ENCODE measurements around the gene SFMBT2.

Gene SFMBT2

DNA sequence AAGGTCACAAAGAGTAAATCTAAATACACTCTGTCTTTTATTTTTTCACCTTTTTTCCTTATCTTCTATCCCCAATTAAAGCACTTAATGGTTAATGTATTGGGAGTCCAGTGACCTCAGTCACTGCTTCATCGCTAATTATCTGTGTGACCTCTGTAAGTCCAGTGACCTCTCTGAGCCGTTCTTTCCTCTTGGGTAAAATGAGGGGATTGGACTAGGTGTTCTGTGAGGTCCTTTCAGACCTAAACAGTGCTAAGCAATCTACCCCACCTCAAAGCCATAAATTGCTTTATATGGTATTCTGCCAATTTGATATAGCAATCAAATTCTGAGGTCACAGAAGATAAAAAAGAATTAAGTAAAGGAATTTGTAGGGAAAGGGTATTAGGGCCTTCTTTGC is 3.9 kb upstream of the SFMBT2 start:
- H3K4me3 ChIP-seq (replicated peaks; ENCODE audit: low read depth, low read length): no peak overlapping the region
- no peaks in the 10 kb centered on the region; the same call in none of the 2 replicates for H3K27me3 ChIP-seq (replicated peaks; ENCODE audit: control insufficient read depth, insufficient read depth, low read length)

DNA sequence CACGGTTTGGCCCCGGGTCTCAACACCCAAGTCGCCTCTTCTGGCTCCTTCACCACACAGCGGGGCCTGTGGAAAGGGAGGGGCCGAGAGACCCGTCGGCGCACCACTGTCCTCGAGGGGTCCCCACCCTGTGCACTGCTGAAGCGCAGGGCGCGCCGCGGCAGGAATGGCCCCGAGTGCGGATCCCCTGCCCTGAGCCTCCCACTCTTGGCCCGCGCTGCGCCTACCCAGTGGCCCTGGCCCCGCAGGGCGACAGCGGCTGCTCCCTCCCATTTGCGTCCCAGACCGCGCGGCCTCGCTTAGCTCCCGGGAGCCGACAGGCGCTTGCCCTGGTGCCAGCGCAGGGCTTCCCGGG is 2.1 kb upstream of the SFMBT2 start:
- H3K4me3 ChIP-seq (replicated peaks; ENCODE audit: low read depth, low read length): no peak overlapping the region
- no peak for DNase-seq (ENCODE audit: extremely low read depth, insufficient read length)
- H3K27me3 ChIP-seq (replicated peaks; ENCODE audit: control insufficient read depth, insufficient read depth, low read length): no peaks in the 10 kb centered on the region; the same call in none of the 2 replicates

More for the DNA sequence above, 3.9 kb upstream of the SFMBT2 start:
- no peaks in the 10 kb centered on the region for H3K36me3 ChIP-seq (ENCODE audit: control insufficient read depth, insufficient read depth, low read length)
- TF ChIP-seq, protein P1, sequence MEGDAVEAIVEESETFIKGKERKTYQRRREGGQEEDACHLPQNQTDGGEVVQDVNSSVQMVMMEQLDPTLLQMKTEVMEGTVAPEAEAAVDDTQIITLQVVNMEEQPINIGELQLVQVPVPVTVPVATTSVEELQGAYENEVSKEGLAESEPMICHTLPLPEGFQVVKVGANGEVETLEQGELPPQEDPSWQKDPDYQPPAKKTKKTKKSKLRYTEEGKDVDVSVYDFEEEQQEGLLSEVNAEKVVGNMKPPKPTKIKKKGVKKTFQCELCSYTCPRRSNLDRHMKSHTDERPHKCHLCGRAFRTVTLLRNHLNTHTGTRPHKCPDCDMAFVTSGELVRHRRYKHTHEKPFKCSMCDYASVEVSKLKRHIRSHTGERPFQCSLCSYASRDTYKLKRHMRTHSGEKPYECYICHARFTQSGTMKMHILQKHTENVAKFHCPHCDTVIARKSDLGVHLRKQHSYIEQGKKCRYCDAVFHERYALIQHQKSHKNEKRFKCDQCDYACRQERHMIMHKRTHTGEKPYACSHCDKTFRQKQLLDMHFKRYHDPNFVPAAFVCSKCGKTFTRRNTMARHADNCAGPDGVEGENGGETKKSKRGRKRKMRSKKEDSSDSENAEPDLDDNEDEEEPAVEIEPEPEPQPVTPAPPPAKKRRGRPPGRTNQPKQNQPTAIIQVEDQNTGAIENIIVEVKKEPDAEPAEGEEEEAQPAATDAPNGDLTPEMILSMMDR (IDR thresholded peaks at IDR 0.05; ENCODE audit: insufficient read depth, low read length, poor library complexity, severe bottlenecking): no peak
- no peak for DNase-seq (ENCODE audit: extremely low read depth, insufficient read length)

DNA sequence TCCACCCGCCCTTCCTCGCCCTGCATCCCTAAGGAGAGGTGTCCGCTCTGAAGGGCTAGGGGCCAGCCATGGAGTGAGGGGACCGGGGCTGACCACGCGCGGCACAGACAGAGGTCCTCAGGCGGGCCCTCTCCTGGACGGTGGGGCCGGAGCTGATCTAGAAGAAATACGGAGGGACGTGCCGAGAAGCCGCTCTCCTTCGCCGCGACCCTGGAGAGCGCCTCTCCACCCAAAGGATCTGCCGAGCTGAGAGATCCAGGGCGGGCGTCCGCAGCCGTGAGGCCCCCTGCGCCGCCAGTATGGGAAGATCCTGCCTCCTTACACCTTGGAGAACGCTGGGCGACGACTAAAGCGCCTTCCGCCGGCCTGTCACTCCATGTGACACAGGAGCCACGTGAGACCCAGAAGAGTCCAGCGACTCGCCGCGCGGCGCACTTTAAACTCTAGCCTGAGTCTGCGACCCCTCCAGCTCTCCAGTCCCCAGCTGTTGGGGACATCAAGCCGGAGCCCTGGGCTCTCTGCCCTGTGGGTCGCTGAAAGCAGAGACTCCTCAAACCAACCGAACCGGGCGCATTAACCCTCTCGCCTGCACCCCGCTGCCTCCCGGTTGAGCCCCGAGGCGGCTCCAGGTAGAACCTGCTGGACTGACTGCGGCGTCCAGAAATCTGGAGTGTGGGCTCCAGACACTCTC is 1.5 kb upstream of the SFMBT2 start:
- DNase-seq (ENCODE audit: extremely low read depth, insufficient read length): peak; percentile 33

More for the DNA sequence above, 2.1 kb upstream of the SFMBT2 start:
- H3K36me3 ChIP-seq (ENCODE audit: control insufficient read depth, insufficient read depth, low read length): no peaks in the 10 kb centered on the region
- TF ChIP-seq, protein P1 (IDR thresholded peaks at IDR 0.05; ENCODE audit: insufficient read depth, low read length, poor library complexity, severe bottlenecking): no peak

DNA sequence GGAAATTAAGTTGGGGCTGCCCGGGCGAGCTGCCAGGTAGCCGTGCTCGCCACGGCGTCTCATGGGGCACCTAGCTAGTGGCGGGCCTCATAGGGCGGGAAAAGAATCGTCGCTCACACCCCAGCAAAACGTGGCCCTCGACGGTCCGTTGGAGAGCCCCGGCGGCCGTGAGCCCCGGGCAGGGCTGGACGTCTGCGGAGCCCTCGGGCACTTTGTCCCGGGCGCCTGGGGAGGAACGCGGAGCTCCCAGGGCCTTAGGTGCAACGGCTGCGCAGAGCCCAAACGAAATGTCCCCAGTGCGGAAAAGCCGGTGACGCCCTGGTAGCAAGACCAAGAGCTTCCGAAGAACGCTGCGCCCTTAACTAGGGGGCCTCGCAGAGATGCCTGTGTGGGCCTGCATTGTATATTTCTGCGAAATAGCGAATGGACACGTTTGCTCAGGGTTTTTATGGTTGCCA is 866 bp upstream of the SFMBT2 start:
- TF ChIP-seq, protein P1 (IDR thresholded peaks at IDR 0.05; ENCODE audit: insufficient read depth, low read length, poor library complexity, severe bottlenecking): no peak
- Histone ChIP-seq H3K27me3 (replicated peaks; ENCODE audit: control insufficient read depth, insufficient read depth, low read length) (no peaks in the 10 kb centered on the region; the same call in none of the 2 replicates), H3K4me3 (replicated peaks; ENCODE audit: low read depth, low read length) (peak overlapping the region; percentile 66), H3K36me3 (ENCODE audit: control insufficient read depth, insufficient read depth, low read length) (no peaks in the 10 kb centered on the region)
- peak; percentile 53 for DNase-seq (ENCODE audit: extremely low read depth, insufficient read length)

More for the DNA sequence above, 1.5 kb upstream of the SFMBT2 start:
- H3K36me3 ChIP-seq (ENCODE audit: control insufficient read depth, insufficient read depth, low read length): no peaks in the 10 kb centered on the region
- TF ChIP-seq, protein P1 (IDR thresholded peaks at IDR 0.05; ENCODE audit: insufficient read depth, low read length, poor library complexity, severe bottlenecking): no peak
- H3K27me3 ChIP-seq (replicated peaks; ENCODE audit: control insufficient read depth, insufficient read depth, low read length): no peaks in the 10 kb centered on the region; the same call in none of the 2 replicates
- H3K4me3 ChIP-seq (replicated peaks; ENCODE audit: low read depth, low read length): no peak overlapping the region

DNA sequence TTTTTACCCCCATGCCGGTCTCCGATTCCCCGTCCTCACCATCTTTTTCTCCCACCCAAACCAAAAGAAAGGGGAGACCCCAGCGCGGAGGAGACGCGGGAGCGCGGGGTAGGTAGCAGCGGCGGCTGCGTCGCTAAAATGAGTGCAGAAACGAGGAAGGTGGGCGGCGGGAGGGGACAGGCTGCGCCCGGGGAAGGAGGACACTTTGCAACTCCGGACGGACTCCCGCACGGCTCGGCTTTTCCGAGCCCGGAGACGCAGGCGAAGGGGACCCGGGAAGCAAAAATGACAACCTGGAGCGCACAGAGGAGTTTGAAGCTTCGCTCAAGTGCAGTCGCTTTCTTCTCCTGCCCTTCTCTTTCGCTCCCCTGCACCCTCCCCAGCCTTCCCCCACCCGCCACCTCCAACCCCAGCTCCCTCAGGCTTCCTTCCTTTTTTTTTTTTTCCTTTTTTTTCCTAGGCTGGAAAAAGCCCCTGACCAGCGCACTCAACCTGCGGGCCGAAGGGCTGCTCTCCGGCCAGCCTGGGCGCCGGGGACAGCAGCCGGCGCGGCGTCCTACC is 453 bp downstream of the SFMBT2 start:
- peak; percentile 52 for DNase-seq (ENCODE audit: extremely low read depth, insufficient read length)
- H3K27me3 ChIP-seq (replicated peaks; ENCODE audit: control insufficient read depth, insufficient read depth, low read length): no peaks in the 10 kb centered on the region; the same call in none of the 2 replicates
- H3K4me3 ChIP-seq (replicated peaks; ENCODE audit: low read depth, low read length): peak overlapping the region; percentile 66
- TF ChIP-seq, protein P1 (IDR thresholded peaks at IDR 0.05; ENCODE audit: insufficient read depth, low read length, poor library complexity, severe bottlenecking): no peak
- no peaks in the 10 kb centered on the region for H3K36me3 ChIP-seq (ENCODE audit: control insufficient read depth, insufficient read depth, low read length)

Data from GM06990 (cell line).